ENCODE results near the gene FAM222A. TPM values are rescaled to one million over a fixed set of nuclear protein-coding genes. Genes with fewer than 3 reads are reported as not detected.
A peak's percentile ranks its signal among the peaks of the same experiment; 100 is the strongest.

FAM222A gene
- total and polyA plus RNA-seq, 2 of the 8 experiments (the other 6 are each of a cell fraction or from before 2014, with no cell fraction given), result 0.94 to 1.1 TPM

- H3K23me2 ChIP-seq (ENCODE audit: low read depth, low read length), result no peaks in the 10 kb centered on the region
- H3K23ac ChIP-seq (ENCODE audit: insufficient read length), result no peak overlapping the region
- 0 out of 2 replicates have a peak overlapping the region, but pooled peaks have one; percentile 9 for H2BK20ac ChIP-seq (ENCODE audit: low read length)
- no peak overlapping the region for H2AK5ac ChIP-seq (ENCODE audit: low read depth, low read length)
- no peak overlapping the region for H3K4ac ChIP-seq (replicated peaks; ENCODE audit: insufficient read length, low read depth, low read length)
- 0 out of 2 replicates have a peak overlapping the region, but pooled peaks have one; percentile 46 for H2BK15ac ChIP-seq (ENCODE audit: low read length)
- CTCF ChIA-PET (ENCODE audit: partially characterized antibody), result interaction anchor here (0.9 to 11.2 kb wide), 24 partner anchors 9 to 342 kb away, joined by 3 to 163 read pairs (median 4); partner anchors contain the start of gene FAM222A
- no peak overlapping the region for H3K14ac ChIP-seq (ENCODE audit: insufficient read length)
- no peaks in the 10 kb centered on the region for H3K27me3 ChIP-seq (replicated peaks in 1 of 4; ENCODE audit: control insufficient read depth in 3 of 4, extremely low read depth in 1 of 4, insufficient read depth in 3 of 4, low read length in 3 of 4)
- H4K91ac ChIP-seq (replicated peaks; ENCODE audit: insufficient read length, low read length), result no peak overlapping the region
- no peak overlapping the region for H2AFZ ChIP-seq (ENCODE audit: low read length)
- no peak overlapping the region for H3K27ac ChIP-seq (ENCODE audit: low read depth, low read length)
- H3K56ac ChIP-seq (replicated peaks; ENCODE audit: insufficient read length, low read depth, low read length), result no peak overlapping the region
- no peak overlapping the region for H3K9ac ChIP-seq (replicated peaks in 1 of 4; ENCODE audit: extremely low read depth in 1 of 4, low read depth in 3 of 4, low read length in 3 of 4)
- 91% methylated on average over 12 of the region's 12 CpGs; no CpG with 5 or more reads in 1 of the 2 experiments for WGBS, 2 experiments (ENCODE audit: extremely low coverage in 1 of 2, insufficient coverage in 1 of 2, insufficient read length in 1 of 2, insufficient replicate concordance in 2 of 2, low coverage in 1 of 2, low lambda C conversion rate in 2 of 2, missing lambda C conversion rate in 1 of 2)
- H4K20me1 ChIP-seq (replicated peaks in 1 of 2; ENCODE audit: control insufficient read depth in 1 of 2, insufficient read depth in 2 of 2, low read length in 2 of 2), result no peaks in the 10 kb centered on the region
- DNase-seq (ENCODE audit: low read depth in 1 of 2, low spot score in 2 of 2) (no peak), FAIRE-seq (no peak)
- peaks cover 0 to 10% (median 3%) of the 10 kb centered on the region in 4 experiments; a peak in 2 of 7 replicates for H3K4me1 ChIP-seq (replicated peaks in 1 of 4; ENCODE audit: control insufficient read depth in 3 of 4, insufficient read depth in 4 of 4, low read length in 3 of 4)
- H2BK120ac ChIP-seq (replicated peaks; ENCODE audit: low read depth, low read length), result no peak overlapping the region
- no peaks in the 10 kb centered on the region for H3K9me3 ChIP-seq (ENCODE audit: insufficient read depth in 2 of 2, low read depth in 1 of 2, low read length in 1 of 2)
- H3K4me2 ChIP-seq (ENCODE audit: insufficient read depth in 1 of 2, low read depth in 2 of 2, low read length in 2 of 2), result no peak overlapping the region
- 0 out of 2 replicates have a peak overlapping the region, but pooled peaks have one; percentile 80 for H2BK12ac ChIP-seq (ENCODE audit: low read depth, low read length)
- H3K4me3 ChIP-seq (ENCODE audit: extremely low read depth in 1 of 4, insufficient read depth in 2 of 4, low read depth in 3 of 4, low read length in 4 of 4), result no peak overlapping the region
- H3K18ac ChIP-seq (ENCODE audit: extremely low read depth, low read length), result no peak overlapping the region
- H3K79me2 ChIP-seq (ENCODE audit: control insufficient read depth in 1 of 2, insufficient read depth in 2 of 2, low read length in 2 of 2), result no peaks in the 10 kb centered on the region
- H2BK5ac ChIP-seq (ENCODE audit: low read depth, low read length), result no peak overlapping the region
- no peaks in the 10 kb centered on the region for H3K36me3 ChIP-seq (ENCODE audit: control insufficient read depth in 2 of 4, insufficient read depth in 4 of 4, low read length in 3 of 4)
- no peaks in the 10 kb centered on the region for H3K79me1 ChIP-seq (ENCODE audit: low read depth, low read length)
- H4K5ac ChIP-seq (ENCODE audit: insufficient read length, low read depth, low read length), result no peak overlapping the region
- POLR2A ChIA-PET (ENCODE audit: partially characterized antibody), result interaction anchor here (1.1 to 1.4 kb wide), 2 partner anchors 8 to 11 kb away, joined by 3 read pairs; no protein-coding TSS in a partner anchor
- H4K8ac ChIP-seq (ENCODE audit: extremely low read depth, insufficient read depth, low read length), result no peak overlapping the region
These were observed 59.1 kb downstream of the FAM222A start for GRCh38 chr12:109772622-109773321.
